GM12872 (cell line): Measurements from ENCODE around the gene TIMM22.

ENCODE experiments used
- CTCF ChIP-seq: IDR thresholded peaks from 3 replicates; pipeline ENCODE4 v1.5.1; 2011; ENCODE audit warnings: low read depth, mild to moderate bottlenecking, low read length, moderate library complexity; ENCODE audit not compliant: insufficient read depth

The TIMM22 gene

GRCh38 chr17:967122-967521, 29.8 kb upstream of the TIMM22 start:
- no peak for TF ChIP-seq CTCF

GRCh38 chr17:968812-969730, 27.9 kb upstream of the TIMM22 start:
- TF ChIP-seq CTCF, result no peak

- no peak for TF ChIP-seq CTCF
Observed at GRCh38 chr17:969811-970355, 27.0 kb upstream of the TIMM22 start.

GRCh38 chr17:970364-970763, 26.6 kb upstream of the TIMM22 start:
- no peak for TF ChIP-seq CTCF

- TF ChIP-seq CTCF, result no peak
Observed at GRCh38 chr17:973053-973452, 23.9 kb upstream of the TIMM22 start.

- TF ChIP-seq CTCF, result no peak
Observed at GRCh38 chr17:975371-975915, 21.5 kb upstream of the TIMM22 start.

GRCh38 chr17:976312-976711, 20.6 kb upstream of the TIMM22 start:
- TF ChIP-seq CTCF, result no peak
